HG03135 (cell line): ENCODE measurements around the gene ZNF469.
"Not testable (repeated sequence)": the region's sequence is repeated elsewhere in the genome, so short reads cannot be mapped to it uniquely, and the experiment has no call there.

Experiments used
- ATAC-seq: cut with Tn5 transposase; IDR thresholded peaks from one replicate; pipeline ENCODE4 v1.9.1; 2021; ENCODE audit warnings: mild to moderate bottlenecking, moderate library complexity; ENCODE audit not compliant: unreplicated experiment

Gene ZNF469

DNA sequence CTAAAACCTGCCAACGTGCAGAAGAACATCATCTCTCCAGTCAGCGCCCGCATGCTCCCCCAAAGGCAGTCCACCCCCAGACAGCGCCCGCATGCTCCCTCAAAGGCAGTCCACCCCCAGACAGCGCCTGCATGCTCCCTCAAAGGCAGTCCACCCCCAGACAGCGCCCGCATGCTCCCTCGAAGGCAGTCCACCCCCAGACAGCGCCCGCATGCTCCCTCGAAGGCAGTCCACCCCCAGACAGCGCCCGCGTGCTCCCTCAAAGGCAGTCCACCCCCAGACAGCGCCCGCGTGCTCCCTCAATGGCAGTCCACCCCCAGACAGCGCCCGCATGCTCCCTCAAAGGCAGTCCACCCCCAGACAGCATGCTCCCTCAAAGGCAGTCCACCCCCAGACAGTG, 22.4 kb upstream of the ZNF469 start:
- ATAC-seq = not testable (repeated sequence)

DNA sequence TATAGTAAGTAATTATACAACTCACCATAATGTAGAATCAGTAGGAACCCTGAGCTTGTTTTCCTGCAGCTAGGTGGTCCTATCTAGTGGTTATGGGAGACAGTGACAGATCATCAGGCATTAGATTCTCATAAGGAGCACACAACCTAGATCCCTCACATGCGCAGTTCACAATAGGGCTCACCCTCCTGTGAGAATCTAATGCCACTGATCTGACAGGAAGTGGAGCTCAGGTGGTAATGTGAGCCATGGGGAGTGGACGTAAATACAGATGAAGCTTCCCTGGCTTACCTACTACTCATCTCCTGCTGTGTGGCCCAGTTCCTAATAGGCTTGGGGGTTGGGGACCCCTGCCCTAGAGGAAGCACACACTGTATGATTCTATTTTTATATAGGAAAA, 21.8 kb upstream of the ZNF469 start:
- no peak for ATAC-seq

DNA sequence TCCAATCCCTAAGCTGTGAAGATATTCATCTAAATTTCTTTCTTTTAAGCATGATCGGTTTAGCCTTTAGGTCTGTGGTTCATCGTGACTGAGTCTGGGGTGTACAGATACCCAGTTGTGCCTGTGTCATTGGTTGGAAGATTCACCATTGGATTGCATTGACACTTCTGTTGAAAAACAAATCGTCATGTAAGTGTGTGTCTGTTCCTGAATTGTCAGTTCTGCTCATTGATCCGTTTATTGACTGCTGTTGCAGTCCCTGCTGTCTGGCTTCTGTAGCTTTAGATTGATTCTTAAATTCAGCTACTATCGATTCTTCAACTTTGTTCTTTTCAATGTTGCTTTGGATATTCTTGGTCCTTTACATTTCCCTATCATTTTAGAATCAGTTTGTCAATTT, 21.0 kb upstream of the ZNF469 start:
- no peak for ATAC-seq

DNA sequence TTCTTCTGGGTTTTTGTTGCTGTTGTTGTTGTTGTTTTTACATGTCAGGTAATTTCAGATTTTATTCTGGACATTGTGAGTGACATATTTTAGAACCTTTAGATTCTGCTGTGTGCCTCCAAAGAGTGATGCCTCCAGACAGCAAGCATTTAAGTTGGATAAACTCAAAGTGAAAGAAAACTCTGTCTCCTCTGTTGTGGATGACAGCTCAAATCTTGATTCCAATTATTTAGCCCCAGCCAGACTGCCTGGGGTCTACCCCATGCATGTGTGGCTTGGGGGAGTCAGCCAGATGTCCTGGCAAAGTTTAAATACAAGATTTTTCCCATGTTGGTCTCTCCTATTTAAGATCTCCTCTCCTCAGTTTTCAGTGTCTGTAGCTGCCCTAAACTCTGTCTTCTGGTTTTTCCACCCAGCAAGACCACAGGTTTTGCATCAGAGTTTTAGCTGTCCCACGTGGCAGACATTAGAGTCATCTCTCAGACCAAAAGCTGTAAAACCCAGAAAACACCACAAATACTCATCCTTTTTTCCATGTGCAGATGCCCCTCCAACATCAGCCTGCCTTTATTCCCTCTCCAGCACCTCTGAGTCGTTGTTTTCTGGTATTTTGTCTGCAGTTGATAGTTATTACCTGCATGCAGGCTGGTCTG, 19.4 kb upstream of the ZNF469 start:
- no peak for ATAC-seq

DNA sequence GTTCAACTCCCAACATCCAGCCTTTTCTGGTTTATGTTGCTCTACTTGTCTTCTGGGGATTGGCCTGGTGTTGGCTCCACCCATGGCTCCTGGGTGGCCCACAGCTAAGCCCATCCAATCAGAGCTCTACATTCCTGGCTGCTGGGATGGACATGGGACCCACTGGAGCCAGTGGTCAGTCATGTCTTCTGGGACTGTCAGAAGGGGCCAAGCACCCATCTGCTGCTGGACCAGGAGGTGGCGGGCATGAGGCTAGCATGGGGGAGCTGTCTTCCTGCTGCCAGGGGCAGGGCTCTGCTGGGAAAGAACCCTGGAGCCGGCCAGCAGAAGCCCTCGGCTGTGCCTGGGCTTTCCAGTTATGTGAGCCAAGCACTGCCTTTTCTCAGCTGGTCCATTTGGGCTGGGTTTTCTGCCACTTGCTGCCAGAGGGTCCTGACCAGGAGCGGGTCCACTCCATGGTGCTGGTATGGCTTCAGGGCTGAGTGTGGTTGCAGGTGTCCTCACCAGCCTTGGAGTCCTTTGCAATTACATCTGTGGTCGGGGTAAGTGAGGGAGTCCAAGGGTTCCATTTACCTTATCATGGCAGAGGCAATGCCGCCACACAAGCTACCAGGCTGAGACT, 17.4 kb upstream of the ZNF469 start:
- ATAC-seq = no peak

DNA sequence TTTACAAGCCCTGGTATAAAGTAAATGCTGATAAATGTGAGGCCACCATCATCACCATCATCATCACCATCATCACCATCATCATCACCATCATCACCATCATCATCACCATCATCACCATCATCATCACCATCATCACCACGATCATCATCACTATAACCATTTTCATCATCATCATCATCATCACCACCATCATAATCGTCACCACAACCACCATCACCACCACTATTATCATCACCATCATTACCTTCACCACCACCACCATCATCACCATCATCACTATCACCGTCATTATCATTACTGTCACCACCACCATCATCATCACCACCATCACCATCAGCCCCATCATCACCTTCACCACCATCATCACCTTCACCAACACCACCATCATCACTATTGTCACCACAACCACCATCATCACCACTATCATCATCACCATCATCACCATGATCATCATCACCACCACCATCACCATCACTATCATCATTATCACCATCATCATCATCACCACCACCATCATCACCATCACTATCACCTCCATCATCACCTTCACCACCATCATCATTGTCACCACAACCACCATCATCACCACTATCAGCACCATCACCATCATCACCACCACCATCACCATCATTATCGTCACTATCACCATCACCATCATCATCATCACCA, 16.6 kb upstream of the ZNF469 start:
- ATAC-seq = no peak

DNA sequence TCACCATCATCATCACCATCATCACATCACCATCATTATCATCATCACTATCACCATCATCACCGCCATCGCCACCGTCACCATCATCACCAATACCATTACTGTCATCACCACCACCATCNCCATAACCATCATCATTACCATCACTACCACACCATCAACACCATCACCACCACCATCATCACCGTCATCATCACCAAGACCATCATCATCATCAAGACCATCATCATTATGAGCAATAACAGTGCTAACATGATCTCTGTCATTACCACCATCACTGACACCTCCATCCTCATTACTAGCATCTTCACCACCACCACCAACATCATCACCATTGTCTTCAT, 16.1 kb upstream of the ZNF469 start:
- ATAC-seq = no peak

DNA sequence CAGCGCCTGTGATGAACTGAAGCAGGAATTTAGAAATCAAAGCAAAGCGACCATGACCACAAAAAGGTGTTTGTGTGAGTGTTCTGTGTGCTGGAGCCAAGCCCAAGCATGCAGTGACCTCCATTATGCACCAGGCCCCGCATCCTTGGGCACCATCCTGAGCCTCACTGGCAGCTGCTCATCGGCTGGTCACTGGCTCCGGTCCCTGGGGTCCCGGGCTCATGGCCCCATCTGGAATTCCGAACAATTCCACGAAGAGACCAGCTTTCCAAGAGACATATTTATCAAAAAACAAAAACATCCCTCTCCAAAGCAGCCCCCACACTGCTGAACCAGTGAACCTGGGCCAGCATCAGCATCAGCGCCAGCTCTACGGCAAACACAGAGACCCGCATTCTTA, 15.2 kb upstream of the ZNF469 start:
- no peak for ATAC-seq

DNA sequence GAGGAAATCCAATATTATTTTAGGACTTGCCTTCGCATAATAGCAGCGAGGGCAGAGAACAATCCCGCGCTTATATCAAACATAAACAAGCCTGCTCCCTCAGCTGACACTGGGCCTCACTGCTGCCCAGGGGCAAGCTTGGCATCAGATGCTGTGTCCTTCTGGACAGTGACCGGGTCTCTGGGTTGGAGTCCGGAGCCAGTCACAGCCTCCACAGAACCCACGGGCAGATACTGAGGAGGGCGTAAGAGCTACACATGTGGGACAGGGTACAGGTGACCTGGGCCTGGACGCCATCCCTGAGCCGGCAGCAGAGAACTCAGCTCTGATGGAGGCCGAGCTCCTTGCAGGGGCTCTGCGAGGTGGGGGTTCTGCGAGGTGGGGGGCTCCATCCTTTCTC, 14.7 kb upstream of the ZNF469 start:
- no peak for ATAC-seq

DNA sequence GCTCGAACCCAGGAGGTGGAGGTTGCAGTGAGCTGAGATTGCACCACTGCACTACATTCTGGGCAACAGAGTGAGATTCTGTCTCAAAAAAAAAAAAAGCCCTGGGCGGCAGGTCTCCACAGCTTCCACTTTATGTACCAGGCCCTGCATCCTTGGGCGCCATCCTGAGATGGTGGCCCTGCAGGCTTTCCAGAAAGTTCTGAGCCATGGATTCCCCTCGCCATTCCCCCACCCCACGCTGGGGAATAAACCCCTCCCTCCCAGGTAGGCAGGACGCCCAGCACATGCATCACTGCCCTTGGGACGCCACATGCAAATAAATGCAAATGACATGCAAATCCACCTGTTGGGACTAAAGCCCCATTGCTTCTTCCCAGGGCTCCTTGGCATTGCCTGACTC, 13.8 kb upstream of the ZNF469 start:
- no peak for ATAC-seq

DNA sequence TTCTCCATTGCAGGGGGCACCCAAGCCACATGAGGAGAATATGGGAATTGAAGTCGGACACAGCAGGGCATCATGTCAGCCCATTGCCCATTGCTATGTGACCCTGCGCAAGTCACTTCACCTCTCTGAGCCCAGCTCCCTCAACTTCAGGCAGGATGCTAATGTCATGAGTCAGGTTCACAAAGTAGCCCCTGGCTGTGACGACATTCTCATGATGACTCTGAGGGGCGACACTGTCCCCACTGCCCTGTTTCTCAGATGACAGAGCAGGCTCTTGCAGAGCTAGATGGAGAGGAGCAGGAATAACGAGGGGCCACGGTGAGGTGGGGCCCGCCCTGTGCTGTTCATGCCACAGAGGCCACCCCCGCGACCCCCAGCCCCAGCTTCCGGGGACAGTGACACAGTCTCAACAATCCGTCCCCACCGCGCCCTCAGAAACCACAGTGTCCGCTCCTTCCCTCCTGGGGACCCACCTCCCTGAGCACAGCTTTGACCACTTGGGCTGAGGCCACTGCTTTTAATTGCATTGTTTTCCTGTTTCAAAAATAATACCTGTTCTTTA, 13.2 kb upstream of the ZNF469 start:
- no peak for ATAC-seq

DNA sequence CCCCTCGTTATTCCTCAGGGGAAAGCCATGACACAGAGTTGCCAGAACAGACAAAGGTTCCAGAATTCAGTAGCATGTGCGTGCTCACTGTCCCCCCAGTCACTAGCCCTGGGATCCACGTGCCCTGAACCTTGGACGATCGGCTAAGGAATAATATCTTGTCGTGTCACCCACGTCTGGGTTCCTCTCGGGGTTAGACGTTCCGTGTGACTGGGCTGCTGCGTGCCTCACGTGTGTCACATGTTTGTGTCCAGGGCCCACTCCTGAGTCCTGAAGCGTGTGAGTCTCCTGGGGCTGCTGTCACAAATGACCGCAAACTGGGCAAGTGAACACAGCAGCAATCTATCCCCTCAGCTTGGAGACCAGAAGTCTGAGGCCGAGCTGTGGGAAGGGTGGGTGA, 12.4 kb upstream of the ZNF469 start:
- ATAC-seq = no peak

DNA sequence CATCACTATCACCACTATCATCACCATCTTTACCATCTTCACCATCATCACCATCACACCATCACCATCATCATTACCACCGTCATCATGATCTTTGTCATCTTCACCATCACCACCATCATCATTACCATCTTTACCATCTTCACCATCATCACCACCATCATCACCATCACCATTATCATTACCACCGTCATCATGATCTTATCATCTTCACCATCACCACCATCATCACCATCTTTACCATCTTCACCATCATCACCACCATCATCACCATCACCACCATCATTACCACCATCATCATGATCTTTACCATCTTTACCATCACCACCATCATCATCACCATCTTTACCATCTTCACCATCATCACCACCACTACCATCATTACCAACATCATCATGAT, 10.2 kb upstream of the ZNF469 start:
- no peak for ATAC-seq

DNA sequence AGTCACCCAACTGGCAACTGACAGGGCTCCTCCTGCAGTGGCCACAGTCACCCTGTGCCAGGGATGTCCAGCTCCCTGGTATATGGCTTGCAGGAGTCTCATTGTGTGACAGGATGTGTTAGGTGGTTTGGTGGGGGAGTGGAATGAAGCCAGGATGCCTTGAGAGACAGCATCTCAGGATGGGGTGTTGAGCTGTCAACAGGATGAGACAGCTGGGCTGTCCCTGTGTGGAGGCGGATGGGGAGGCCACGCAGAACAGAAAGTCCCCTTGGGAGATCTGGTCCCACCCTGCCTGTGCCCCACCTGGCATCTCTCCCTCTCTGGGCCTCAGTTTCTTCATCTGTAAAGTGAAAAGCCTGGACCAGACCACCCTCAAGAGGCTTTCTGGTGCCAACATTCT, 9.5 kb upstream of the ZNF469 start:
- no peak for ATAC-seq

DNA sequence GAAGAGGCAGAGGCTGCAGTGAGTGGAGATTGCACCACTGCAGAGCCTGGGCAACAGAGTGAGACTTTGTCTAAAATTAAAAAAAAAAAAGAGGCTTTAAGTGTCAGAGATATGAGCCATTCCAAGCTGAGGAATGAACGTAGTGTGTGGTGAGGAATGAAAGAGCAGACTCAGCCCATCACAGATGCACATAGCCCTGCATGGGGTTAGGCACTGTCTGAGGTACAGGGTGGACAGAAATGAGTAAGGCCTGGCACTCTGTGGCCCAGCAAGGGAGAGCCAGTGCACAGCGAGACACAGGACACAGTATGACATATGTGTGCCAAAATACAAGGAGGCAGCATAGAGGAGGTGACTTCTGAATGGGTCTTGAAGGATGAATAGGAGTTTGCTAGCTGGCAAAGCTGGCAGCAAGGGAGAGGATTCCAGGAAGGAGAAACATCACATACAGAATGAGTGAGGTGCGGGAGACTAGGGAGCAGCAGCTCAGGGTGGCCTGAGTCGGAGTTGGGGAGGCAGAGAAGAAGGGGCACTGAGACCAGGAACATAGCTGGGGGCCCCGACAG, 8.7 kb upstream of the ZNF469 start:
- ATAC-seq = no peak

DNA sequence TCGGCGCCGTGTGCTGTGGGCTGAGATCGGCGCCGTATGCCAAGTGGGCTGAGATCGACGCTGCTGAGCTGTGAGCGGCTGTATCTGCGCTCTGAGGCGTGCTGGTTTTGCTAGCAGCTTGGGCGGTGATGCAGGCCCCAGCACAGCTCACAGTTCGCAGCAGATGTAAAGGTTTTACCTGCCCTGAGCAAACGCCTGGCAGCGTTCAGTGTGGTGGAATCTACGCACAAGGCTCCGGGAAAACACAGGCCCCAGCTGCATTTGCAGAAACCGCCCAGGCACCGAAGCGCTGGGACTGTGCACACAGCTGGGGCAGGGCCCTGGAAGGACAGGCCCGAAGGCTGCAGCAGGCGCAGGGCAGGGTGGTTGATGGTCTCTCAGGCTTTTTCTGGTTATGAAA, 8.0 kb upstream of the ZNF469 start:
- no peak for ATAC-seq

DNA sequence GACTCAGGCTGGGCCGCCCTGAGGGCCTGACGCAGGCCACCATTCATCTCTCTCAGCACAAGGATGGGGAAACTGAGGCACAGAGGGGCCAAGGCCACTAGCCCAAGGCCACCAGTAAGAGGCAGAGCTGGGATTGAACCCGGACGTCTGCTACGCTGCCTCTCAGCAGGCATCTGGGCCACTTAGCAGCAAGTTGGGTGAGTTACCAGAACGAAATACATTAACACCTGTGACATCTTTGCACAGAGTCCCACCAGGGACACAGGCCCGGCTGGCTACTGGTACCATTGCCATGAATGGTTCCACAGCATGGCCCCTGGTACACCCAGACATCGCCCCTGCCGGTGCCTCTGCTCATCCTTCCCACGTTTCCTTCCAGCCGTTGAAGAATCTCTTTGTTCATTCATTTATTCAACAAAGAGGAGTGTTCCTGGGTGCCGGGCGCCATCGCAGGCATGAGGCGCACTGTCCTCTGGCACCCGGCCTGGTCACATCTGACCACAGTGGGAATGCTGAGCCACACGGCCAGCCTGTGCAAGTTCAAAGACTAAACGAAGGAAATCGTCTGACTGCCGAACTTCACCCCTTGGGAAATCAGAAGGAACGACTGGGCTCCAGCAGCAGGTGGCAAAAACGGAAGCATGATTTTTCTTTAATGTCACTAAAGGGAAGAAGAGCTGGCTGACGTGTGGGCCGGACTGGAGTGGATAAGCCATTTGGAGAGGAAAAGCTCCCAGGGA, 7.4 kb upstream of the ZNF469 start:
- ATAC-seq = no peak

DNA sequence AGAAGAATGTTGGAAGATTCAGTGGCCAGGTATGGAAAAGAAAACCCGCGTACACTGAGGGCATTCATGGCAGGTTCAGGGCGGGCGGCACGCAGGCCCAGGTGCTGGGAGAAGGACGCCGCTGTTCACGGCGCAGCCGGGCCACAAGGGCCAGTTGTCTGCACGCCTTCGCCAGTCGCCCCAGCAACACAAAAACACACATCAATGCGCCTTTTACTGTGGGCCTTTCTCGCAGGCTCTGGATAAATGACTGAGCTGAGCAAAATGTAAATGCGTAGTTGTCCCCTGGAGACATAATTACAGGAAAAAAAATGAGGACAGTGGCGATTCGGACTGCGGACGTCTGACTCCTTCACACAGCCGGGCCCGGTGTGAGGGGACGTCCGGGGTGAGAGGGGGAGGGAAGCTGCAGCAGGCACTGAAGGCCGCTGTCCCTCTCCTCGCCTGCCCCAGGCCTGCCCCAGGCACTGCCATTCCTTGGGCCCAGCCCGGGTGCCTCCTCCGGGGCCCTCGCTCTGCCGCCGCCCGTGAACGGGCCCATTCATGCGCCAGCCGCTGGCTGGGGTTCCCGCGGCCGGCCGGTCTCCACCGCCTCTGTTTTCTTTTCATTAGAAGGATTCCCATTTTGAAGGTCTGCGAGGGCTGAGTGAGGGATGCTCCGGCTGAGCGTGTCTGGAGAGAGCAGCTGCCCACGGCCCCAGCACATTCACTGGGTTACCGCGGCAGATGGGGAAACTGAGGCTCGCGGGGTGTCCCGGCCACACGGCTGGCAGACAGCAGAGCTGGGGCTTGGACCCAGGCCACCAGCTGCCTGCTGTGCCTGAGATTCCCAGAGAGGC, 6.5 kb upstream of the ZNF469 start:
- no peak for ATAC-seq

DNA sequence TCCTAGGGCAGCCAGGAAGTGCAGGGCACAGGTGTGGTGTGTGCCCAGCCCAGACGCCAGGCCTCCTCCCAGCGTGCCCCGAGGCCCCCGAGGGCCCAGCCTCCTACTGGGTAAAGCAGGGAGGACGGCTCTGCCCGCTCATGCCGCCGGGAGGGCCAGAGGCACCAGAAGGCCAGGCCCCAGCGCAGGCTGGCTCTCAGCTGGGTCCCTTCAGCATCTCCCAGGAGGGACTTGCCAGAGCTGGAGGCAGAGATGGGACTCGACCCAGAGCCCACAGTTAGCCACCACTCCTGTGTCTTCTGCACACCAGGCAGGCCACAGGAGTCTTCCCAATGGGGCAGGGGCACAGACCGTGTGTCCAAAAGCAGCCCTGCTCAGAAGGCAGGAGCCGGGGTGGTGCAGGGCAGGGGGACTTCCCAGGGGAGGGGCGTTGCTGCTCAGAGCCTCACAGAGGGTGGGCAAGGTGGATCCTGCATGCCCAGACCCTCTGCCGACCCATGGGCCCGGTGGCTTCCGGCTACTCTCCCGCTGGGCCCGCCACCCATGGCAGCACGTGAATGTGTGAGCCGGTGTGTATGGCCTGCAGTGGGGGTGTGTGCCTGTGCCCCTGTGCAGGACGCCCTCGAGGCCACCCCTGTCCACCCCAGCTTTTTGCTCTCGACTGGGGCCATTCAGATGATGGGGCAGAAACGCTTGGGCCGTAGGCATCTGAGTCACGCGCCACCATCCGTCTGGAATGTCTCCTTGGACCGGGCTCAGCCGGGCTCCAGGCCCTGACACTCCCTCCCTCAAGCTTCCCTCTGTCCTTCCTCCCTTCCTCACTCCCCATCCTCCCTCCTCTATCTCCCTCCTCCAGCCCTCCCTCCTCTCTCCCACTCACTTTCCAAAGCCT, 5.7 kb upstream of the ZNF469 start:
- no peak for ATAC-seq
